Measurements from ENCODE around the gene HLA-F.

The HLA-F gene

DNA sequence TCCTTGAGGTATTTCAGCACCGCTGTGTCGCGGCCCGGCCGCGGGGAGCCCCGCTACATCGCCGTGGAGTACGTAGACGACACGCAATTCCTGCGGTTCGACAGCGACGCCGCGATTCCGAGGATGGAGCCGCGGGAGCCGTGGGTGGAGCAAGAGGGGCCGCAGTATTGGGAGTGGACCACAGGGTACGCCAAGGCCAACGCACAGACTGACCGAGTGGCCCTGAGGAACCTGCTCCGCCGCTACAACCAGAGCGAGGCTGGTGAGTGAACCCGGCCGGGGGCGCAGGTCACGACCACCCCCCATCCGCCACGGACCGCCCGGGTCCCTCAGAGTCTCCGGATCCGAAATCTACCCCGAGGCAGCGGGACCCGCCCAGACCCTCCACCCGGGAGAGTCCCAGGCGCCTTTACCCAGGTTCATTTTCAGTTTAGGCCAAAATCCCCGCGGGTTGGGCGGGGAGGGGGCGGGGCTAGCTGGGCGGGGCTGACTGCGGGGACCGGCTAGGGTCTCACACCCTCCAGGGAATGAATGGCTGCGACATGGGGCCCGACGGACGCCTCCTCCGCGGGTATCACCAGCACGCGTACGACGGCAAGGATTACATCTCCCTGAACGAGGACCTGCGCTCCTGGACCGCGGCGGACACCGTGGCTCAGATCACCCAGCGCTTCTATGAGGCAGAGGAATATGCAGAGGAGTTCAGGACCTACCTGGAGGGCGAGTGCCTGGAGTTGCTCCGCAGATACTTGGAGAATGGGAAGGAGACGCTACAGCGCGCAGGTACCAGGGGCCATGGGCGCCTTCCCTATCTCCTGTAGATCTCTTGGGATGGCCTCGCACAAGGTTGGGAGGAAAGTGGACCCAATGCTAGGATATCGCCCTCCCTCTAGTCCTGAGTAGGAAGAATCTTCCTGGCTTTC is 693 bp downstream of the HLA-F start:
- FAIRE-seq (no peak), DNase-seq (ENCODE audit: low spot score) (no peak)

DNA sequence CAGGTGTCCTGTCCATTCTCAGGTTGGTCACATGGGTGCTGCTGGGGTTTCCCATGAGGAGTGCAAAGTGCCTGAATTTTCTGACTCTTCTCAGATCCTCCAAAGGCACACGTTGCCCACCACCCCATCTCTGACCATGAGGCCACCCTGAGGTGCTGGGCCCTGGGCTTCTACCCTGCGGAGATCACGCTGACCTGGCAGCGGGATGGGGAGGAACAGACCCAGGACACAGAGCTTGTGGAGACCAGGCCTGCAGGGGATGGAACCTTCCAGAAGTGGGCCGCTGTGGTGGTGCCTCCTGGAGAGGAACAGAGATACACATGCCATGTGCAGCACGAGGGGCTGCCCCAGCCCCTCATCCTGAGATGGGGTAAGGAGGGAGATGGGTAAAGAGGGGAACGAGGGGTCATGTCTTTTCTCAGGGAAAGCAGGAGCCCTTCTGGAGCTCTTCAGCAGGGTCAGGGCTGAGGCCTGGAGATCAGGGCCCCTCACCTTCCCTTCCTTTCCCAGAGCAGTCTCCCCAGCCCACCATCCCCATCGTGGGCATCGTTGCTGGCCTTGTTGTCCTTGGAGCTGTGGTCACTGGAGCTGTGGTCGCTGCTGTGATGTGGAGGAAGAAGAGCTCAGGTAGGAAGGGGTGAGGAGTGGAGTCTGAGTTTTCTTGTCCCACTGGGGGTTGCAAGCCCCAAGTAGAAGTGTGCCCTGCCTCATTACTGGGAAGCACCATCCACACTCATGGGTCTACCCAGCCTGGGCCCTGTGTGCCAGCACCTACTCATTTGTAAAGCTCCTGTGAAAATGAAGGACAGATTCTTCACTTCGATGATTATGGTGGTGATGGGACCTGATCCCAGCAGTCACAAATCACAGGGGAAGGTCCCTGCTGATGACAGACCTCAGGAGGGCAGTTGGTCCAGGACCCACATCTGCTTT is 2.0 kb downstream of the HLA-F start:
- no peak for DNase-seq (ENCODE audit: low spot score)
- FAIRE-seq: no peak

DNA sequence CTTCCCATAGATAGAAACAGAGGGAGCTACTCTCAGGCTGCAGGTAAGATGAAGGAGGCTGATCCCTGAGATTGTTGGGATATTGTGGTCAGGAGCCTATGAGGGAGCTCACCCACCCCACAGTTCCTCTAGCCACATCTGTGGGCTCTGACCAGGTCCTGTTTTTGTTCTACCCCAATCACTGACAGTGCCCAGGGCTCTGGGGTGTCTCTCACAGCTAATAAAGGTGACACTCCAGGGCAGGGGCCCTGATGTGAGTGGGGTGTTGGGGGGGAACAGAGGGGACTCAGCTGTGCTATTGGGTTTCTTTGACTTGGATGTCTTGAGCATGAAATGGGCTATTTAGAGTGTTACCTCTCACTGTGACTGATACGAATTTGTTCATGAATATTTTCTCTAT is 2.8 kb downstream of the HLA-F start:
- FAIRE-seq: no peak
- no peak for DNase-seq (ENCODE audit: low spot score)

DNA sequence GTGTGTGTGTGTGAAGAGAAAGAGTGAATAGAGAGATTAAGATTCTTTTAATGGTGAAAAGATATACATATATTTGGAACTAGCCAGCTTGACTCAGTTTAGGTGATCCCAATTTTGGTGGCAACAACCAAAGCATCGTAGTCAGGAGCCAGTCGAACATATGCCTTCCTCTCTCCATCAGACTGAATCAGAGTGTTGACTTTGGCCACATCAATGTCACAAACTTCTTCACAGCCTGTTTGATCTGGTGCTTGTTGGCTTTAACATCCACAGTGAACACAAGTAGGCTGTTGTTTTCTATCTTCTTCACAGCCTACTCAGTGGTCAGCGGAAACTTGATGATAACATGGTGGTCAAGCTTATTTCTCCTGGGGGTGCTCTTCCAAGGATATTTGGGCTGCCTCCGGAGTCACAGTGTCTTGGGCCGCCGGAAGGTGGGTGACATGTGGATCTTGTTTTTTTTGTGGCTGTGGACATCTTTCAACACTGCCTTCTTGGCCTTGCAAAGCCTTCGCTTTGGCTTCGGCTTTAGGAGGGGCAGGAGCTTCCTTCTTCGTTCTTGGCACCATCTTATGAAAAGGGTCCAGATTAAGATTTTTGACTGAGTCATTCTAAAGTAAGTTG is 3.4 kb downstream of the HLA-F start:
- no peak for DNase-seq (ENCODE audit: low spot score)
- no peak for FAIRE-seq

DNA sequence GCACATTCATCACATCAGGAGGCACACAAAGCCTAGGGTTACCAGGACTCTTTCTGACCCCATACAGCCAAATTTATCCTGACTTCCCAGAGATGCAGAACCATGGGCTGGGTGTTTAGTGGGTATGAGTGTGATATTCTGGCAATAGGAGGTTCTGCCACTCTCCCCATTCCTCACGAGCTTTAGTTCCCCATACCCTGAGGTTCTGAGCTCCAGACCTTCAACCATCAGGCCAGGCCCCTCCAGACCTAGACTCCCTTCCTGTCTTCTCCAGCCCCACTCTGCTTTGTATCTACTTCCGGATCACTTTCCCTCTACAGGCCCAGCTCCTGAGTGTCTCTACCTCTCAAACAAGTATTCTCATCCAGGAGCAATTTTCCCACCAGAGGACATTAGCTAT is 4.4 kb downstream of the HLA-F start:
- no peak for DNase-seq (ENCODE audit: low spot score)
- no peak for FAIRE-seq

DNA sequence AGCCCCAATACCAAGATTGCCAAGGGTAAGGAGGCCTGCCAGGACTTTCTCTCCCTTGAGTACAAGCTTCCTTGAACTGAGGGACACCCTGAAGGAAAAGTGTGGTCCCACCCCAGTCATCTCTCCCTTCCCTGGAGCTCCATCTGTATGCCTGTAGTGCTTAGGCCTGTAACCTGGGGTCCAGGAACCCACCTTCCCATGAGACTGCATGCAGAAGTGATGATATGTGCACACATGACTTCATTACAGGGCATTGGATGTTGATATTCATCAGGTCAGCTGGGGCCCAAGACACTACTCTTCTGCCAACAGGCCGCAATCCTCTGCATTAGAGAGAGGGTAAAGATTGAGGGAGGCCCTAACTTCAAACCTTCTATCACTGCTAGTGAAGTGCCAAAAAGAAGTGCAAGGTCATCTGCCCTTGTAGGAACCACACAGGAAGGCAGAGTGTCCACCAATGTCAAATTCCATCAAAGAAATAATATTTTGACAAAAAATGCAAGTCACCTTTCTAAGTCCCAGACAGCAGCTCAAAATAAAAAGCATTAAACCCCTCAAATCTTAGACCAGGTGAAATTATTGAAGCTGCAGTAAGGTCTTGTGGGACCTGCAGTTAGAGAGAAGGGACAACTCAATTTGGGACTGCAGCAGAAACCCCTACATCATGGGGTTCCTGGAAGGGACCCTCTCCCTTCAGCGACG is 5.1 kb downstream of the HLA-F start:
- no peak for DNase-seq (ENCODE audit: low spot score)
- no peak for FAIRE-seq

DNA sequence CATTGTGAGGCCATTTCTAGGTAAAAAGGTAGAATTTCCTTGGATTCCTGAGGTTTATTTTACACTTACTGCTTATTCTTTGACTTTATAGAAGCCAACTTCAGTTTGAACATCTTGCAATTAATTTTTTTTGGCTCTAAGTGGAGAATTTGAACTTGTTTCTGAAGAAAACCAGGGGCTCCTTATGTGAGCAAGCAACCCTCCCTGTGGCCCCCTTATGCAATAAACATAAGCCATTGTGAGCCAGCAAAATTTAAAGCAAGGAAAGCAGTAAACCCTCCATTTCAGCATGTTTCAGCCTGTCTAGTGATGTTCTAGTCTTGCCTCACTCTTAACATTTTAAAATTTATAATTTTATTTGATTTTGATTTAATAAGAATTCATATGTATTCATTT is 5.6 kb downstream of the HLA-F start:
- FAIRE-seq (no peak), DNase-seq (ENCODE audit: low spot score) (no peak)

DNA sequence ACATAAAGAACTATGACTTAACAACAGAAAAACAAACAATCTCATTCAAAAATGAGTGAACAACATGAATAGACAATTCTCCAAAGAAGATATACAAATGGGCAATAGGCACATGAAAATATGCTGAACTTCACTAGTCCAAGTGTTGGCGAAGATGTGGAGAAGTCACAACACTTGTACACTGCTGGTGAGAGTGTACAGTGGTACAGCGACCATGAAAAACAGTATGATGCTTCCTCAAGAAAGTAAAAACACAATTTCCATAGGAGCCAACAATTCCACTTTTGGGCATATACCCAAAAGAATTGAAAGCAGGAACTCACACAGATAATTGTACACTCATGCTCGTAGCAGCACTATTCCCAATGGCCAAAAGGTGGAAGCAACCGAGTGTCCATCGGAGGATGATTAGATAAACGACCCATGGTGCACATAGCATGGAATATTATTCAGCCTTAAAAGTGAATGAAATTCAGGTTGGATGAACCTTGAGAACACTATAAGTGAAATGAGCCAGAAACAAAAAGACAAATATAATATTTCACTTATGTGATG is 6.6 kb downstream of the HLA-F start:
- DNase-seq (ENCODE audit: low spot score) (no peak), FAIRE-seq (no peak)

DNA sequence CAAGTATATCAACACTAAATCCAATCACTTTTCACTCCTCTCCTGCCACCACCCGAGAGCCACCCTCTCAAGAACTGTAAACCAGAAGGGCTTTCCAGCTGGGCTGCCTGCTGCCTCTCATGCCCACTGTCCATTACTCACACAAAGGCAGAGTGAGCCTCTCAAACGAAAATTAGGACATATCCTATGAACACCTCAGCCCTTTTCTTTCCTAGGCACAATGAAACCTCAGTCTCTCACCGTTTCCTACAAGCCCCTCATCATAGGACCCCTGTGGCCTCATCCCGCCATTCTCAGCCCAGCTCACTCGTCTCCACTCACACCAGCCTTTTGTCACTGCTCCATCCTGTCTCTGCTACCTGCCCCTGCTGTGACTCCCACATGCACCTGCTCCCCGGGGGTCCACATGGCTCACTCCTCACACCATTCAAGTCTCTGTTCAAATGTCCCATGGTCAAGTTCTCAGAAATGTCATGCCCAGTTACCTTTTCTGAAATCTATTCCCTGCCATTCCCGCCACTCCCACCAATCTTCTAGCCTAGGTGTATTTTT is 7.4 kb downstream of the HLA-F start:
- no peak for DNase-seq (ENCODE audit: low spot score)
- no peak for FAIRE-seq

DNA sequence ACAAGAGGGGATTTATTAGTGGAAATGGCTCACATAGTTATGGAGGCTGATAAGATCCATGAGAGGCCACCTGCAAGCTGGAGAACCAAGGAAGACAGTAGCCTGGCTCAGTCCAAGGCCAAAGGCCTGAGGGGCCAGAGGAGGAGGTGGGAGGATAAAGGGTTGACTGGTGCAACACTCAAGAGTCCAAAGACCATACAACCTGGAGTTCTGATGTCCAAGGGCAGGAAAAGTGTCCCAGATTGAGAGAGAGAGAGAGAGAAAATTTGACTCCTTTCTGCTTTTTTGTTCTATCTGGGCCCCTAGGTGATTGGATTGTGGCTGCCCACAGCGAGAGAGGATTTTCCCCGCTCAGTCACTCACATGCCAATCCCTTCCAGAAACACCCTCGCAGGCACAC is 8.0 kb downstream of the HLA-F start:
- no peak for DNase-seq (ENCODE audit: low spot score)

DNA sequence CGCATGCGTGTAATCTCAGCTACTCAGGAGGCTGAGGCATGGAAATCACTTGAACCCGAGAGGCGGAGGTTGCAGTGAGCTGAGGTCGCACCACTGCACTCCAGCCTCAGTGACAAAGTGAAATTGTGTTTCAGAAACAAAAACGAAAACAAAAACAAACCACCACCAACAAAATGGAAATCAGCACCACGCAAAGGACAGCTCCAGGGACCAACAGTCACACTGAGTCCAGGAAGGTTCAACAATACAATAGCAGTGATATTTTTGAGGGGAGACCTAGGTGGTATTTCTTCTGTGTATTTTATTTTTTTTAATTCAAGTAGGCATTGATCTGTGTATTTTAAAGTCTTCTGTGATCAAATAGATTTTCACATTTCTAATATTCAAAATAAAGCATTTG is 9.8 kb downstream of the HLA-F start:
- DNase-seq (ENCODE audit: low spot score) (no peak), FAIRE-seq (no peak)

More for the DNA sequence above, 8.0 kb downstream of the HLA-F start:
- FAIRE-seq: no peak

DNA sequence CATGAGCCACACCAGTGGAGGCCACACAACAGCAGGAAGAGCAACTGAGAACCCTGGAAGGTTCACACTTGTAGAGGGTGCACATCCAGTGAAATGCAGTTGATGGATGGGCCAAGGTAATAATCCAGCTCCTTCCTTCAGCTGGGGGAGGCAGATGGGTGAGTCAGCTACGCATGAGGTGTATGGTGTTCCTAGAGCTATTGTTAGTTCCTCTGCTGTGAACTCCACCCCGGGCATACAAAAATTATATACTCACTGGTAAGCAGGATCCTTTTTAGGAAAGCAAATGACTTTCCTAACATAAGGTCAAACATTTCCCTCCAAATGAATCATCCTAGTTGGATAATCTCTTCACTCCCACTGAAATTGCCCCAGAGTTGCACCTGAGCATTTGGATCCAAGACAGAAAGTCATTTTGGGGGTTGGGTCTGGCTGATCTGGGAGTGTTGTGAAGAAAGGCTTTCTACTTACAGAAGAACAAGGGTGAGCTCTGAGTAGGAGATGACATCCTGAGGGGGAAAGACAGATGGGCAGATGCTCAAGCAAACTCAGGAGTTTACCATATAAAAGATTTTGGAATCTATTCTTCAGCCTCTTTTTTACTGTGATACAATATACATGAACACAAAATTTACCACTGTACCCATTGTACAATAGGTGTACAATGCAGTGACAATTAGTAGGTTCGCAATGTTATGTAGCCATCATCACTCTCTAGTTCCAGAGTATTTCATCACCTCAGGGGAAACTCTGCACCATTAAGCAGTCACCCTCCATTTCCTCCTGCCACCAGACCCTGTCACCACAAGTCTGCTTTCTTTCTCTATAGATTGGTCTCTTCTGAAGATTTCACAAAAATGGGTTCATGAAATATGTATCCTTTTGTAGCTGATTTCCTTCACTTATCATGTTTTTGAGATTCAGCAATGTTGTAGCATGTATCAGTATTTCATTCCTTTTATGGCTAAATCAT is 11.1 kb downstream of the HLA-F start:
- DNase-seq (ENCODE audit: low spot score): no peak
- FAIRE-seq: no peak

DNA sequence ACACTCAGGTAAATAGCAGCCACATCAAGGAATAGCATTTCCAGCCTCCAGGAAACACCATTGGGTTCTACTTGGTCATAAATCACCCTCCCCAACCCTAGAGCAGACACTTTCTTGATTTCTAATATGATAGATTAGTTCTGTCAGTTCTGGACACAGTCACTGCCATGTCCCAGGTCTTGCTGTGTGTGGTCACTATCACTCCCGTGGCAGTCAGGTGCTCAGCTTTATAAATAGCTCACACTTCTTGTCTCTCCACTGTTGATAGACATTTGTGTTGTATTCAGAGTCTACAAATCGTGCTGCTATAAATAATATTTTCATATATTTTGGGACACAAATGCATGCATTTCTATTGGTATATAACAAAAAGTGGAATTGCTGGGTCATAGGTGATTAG is 13.3 kb downstream of the HLA-F start:
- FAIRE-seq: no peak

DNA sequence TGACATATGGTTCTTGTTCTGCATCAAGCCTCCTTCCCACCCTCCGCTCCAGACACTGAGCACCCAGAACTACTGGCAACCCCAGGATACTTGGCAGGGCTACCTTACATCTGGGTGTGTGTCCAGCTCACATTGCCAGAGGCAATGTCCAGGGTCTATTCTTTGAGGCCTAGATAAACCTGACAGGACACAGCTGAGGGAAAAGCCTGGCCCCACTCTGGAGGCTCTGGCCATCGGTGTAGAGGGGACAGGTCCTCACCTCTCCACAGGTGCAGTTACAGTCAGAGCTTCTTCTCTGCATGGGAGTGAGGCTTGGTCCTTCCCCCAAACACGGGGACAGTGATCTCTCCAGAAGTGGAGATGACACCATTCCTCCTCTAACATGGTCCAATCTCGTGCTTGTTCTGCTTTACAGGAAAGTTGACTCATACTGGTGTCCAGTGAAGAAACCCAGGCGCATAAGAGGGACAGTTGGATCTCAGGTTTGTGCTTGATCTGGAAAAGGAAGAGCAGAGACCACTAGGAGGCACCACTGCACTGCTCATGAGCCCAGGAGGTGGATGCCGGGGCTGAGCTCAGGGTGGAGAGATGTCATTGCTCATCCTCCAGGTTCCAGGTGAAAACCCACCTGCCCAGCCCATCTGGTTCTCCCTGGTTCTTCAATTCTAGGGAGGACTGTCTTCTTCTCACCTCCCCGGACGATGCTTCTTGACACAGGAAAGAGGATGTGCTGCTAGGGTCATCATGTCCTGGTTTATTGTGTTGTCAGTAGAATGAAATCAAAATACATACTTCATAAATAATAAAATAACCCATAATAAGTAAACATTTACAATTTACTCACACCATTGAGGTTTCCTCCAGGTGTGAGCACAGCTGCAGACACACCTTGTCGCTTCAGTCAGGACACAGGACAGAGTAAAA is 14.7 kb downstream of the HLA-F start:
- peak; percentile 50 for DNase-seq (ENCODE audit: low spot score)
- FAIRE-seq: no peak

More for the DNA sequence above, 13.3 kb downstream of the HLA-F start:
- DNase-seq (ENCODE audit: low spot score): no peak

DNA sequence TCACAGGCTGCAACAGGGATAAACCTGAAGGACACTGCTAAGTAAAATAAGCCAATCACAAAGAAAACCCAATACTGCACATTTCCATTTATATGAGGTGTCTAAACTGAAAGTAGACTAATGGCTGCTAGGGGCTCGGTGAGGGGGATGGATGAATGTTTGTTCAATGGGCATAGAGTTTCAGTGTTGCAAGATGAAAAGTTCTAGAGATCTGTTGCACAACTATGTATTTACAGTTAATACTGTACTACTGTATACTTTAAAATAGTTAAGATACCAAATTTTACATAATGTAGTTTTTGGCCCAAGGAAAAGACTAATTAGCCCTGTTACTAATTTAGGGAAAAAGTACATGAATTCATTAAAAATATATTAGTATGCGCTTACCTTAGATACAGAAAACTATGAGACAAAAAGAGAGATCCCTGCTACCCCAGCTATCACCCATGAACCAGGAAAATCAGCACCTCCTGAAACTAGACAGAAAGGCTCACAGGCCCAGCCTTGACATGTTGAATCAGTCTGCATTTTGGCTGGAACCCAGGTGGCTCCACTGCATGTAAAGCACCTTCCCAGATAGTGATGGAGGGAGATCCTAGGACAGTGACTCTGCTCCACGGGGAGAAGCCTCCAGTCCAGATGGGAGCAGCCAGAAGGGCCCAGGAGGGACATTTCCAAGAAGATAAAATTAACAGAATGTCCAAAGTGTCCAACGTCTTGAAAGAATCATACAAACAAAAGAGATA is 16.1 kb downstream of the HLA-F start:
- FAIRE-seq: no peak
- no peak for DNase-seq (ENCODE audit: low spot score)

DNA sequence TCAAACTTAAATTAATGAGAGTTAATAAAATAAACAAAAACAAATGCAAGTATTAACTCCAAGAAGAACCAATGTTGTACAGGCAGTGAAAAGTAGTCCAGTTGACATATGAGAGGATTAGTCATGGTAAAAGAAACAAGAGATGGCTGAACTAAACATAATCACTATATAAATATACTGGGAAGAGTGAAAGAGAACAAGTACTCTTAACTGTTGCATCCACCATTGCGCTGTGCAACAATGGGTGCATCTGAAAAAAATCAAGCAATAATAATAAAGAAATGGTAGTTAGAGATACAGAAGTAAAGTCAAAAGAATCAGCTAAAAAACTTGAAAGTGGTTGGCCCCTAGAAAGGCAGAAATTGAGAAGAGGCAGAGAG is 16.6 kb downstream of the HLA-F start:
- FAIRE-seq (no peak), DNase-seq (ENCODE audit: low spot score) (no peak)

DNA sequence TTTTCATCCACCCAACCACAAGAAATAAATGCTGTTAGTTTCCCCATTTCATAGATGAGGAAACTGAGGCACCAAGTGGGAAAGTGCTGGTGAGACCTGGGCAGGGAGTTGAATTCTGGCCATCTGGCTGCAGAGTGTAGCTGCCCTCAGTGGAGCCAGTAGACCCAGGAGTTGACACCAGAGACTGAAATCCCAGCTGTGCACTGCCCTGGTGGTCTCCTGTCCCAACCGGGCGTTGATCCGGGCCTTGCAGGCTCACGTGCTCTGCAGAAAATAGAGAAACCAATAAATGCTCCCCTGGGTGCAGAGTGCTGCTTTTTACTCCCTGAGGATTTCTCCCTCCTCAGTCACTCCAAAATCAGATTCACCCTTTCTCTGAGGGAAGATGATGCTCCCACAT is 18.4 kb downstream of the HLA-F start:
- no peak for DNase-seq (ENCODE audit: low spot score)
- FAIRE-seq: no peak

DNA sequence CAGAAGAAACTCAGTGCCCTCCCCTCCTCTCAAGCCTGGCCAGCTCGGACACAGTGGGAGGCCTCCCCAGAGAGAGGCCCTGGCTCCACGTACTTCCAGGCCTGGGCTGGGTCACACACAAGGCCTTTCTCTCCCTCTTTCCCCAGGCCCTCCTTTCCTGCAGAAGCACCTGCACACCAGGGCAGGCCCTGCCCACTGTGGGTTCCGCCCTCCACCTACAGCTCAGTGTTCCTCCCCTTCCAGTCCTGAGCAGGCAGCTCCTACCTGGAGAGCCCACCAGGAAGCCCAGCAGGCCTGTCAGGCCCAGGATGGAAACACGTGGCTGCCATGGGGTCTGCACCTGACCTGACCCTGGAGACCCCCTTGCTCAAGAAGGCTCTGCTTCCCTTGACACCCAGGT is 18.9 kb downstream of the HLA-F start:
- no peak for DNase-seq (ENCODE audit: low spot score)
- no peak for FAIRE-seq
